Naive thymus-derived CD4-positive, alpha-beta T cell (primary cell): ENCODE data around the gene MCM3AP. TPM values are rescaled to one million over a fixed set of nuclear protein-coding genes. Genes with fewer than 3 reads are reported as not detected.
A peak's percentile ranks its signal among the peaks of the same experiment; 100 is the strongest.

Experiments used
- ATAC-seq: fragments of 150-1000 bp; cut with Tn5 transposase; 2 replicates; pipeline ENCODE4 v1.10.0; 2021; ENCODE audit warnings: mild to moderate bottlenecking, moderate library complexity
- CTCF ChIA-PET: fragments of 350-600 bp; sonication (Branson Sonifier 250); formaldehyde crosslinking; loops from one replicate; lab custom pipeline; 2021; ENCODE audit warnings: antibody characterized with exemption; lab: Charles Lee
- POLR2A ChIA-PET: fragments of 350-600 bp; sonication (Branson Sonifier 250); formaldehyde crosslinking; loops from one replicate; lab custom pipeline; 2021; ENCODE audit warnings: antibody characterized with exemption, inconsistent platforms; lab: Charles Lee
- DNase-seq, 9 donors: peaks; one replicate each; pipeline versions ENCODE4 v3.0.0 to v3.0.0-alpha.2; 2020 to 2022; ENCODE audit warnings: mixed read lengths in 1 of 9
- H3K27ac ChIP-seq: one replicate; pipeline ENCODE4 v1.7.0; 2013; ENCODE audit warnings: mild to moderate bottlenecking, low read depth, low read length, moderate library complexity
- H3K27me3 ChIP-seq, 2 donors: one replicate each; pipeline ENCODE4 v1.7.0; 2013; ENCODE audit warnings: low read length in 2 of 2, mild to moderate bottlenecking in 2 of 2, moderate library complexity in 2 of 2; ENCODE audit not compliant: control insufficient read depth in 2 of 2, insufficient read depth in 2 of 2
- H3K36me3 ChIP-seq, 3 experiments: 1 replicate in 2 of 3; 2 replicates in 1 of 3; pipeline ENCODE4 v1.7.0; 2013; ENCODE audit warnings: low read length in 3 of 3, mild to moderate bottlenecking in 3 of 3, moderate library complexity in 1 of 3; ENCODE audit not compliant: insufficient read depth in 3 of 3, control insufficient read depth in 2 of 3
- H3K4me1 ChIP-seq, 2 donors: one replicate each; pipeline ENCODE4 v1.7.0; 2013; ENCODE audit warnings: low read length in 2 of 2, mild to moderate bottlenecking in 2 of 2, moderate library complexity in 1 of 2; ENCODE audit not compliant: control insufficient read depth in 2 of 2, insufficient read depth in 2 of 2
- H3K4me3 ChIP-seq: 2 replicates; pipeline ENCODE4 v1.7.0; 2013; ENCODE audit warnings: mild to moderate bottlenecking, low read length
- H3K9me3 ChIP-seq, 3 experiments: 1 replicate in 2 of 3; 2 replicates in 1 of 3; pipeline ENCODE4 v1.7.0; 2013; ENCODE audit warnings: low read length in 3 of 3; ENCODE audit not compliant: control insufficient read depth in 2 of 3
- H3K27ac Mint-ChIP-seq, 9 donors: one replicate each; pipeline ENCODE4 v1.8.0; 2020 to 2022; ENCODE audit warnings: mixed read lengths in 9 of 9, mild to moderate bottlenecking in 8 of 9, moderate library complexity in 5 of 9, inconsistent platforms in 2 of 9
- H3K27me3 Mint-ChIP-seq, 5 donors: one replicate each; pipeline ENCODE4 v1.8.0; 2021 to 2022; ENCODE audit warnings: mixed read lengths in 5 of 5, mild to moderate bottlenecking in 1 of 5
- H3K36me3 Mint-ChIP-seq, 5 donors: one replicate each; pipeline ENCODE4 v1.8.0; 2020 to 2022; ENCODE audit warnings: mixed read lengths in 5 of 5, mild to moderate bottlenecking in 3 of 5, inconsistent platforms in 1 of 5
- H3K4me1 Mint-ChIP-seq, 7 donors: one replicate each; pipeline ENCODE4 v1.8.0; 2020 to 2022; ENCODE audit warnings: mixed read lengths in 7 of 7, mild to moderate bottlenecking in 3 of 7, inconsistent platforms in 1 of 7
- H3K4me3 Mint-ChIP-seq, 10 donors: one replicate each; pipeline ENCODE4 v1.8.0; 2020 to 2022; ENCODE audit warnings: mild to moderate bottlenecking in 10 of 10, mixed read lengths in 10 of 10, moderate library complexity in 6 of 10, inconsistent platforms in 2 of 10
- H3K9me3 Mint-ChIP-seq, 11 donors: one replicate each; pipeline ENCODE4 v1.8.0; 2020 to 2022; ENCODE audit warnings: mixed read lengths in 11 of 11, mild to moderate bottlenecking in 4 of 11, inconsistent platforms in 1 of 11, moderate library complexity in 1 of 11
- intact Hi-C, 2 donors: fragments of 100-400 bp; cut with micrococcal nuclease; formaldehyde crosslinking; loops; one replicate each; pipeline ENCODE4 v1.15.1; 2023
- polyA plus RNA-seq, 2 donors: library from polyadenylated mRNA; unstranded; fragments of 300-500 nt; fragmentation: Illumina TruSeq; gene quantifications; one replicate each; pipeline ENCODE4 v1.2.3, GENCODE V29; 2021
- total RNA-seq, 6 experiments: library from RNA in 5 of 6; stranded (reverse) in 5 of 6; gene quantifications; 1 replicate in 5 of 6; 2 replicates in 1 of 6; pipeline ENCODE4 v1.2.3 and lab custom pipeline; 2021 to 2026

MCM3AP gene
- total and polyA plus RNA-seq, 7 experiments from 2014 or later: 37.3 to 175 (median 124) TPM

- intact Hi-C loops: loop anchor here (5.0 kb wide), 2 partner anchors 135 to 730 kb away; partner anchors contain the start of gene DIP2A (in 1 of the 2)
These were observed 37.2 kb upstream of the MCM3AP start for GRCh38 chr21:46322351-46323226.

GRCh38 chr21:46320331-46320801, 35.0 kb upstream of the MCM3AP start:
- DNase-seq: no peak
- no peak overlapping the region for H3K27ac ChIP-seq
- Mint-ChIP-seq H3K36me3 (peaks cover 0 to 6% (median 0%) of the 10 kb centered on the region in 5 donors), H3K4me3 (peak overlapping the region in 1 of 10 donors; percentile 61), H3K27me3 (no peaks in the 10 kb centered on the region), H3K9me3 (peaks cover 0 to 2% (median 0%) of the 10 kb centered on the region in 11 donors), H3K4me1 (peaks cover 2 to 29% (median 26%) of the 10 kb centered on the region in 7 donors), H3K27ac (peak overlapping the region in 2 of 9 donors; percentile 38 to 63)
- ChIA-PET POLR2A (no interaction called here), CTCF (no interaction called here)
- H3K9me3 ChIP-seq: no peaks in the 10 kb centered on the region
- H3K4me3 ChIP-seq: no peak overlapping the region
- no peak for ATAC-seq
- no peaks in the 10 kb centered on the region for H3K27me3 ChIP-seq
- peaks cover 0 to 3% (median 0%) of the 10 kb centered on the region in 3 experiments for H3K36me3 ChIP-seq
- peaks cover 0 to 10% of the 10 kb centered on the region in 2 donors for H3K4me1 ChIP-seq
- intact Hi-C loops: loop anchor here (5.0 kb wide), 2 partner anchors 137 to 728 kb away; partner anchors contain the start of gene DIP2A (in 1 of the 2)

More at GRCh38 chr21:46322351-46323226, 37.2 kb upstream of the MCM3AP start:
- POLR2A ChIA-PET: interaction anchor here (1.2 kb wide), 1 partner anchor 88 kb away, joined by 3 read pairs; no protein-coding TSS in a partner anchor
- Histone ChIP-seq H3K4me3 (peak overlapping the region; percentile 98), H3K27ac (peak overlapping the region; percentile 59), H3K27me3 (no peaks in the 10 kb centered on the region), H3K9me3 (no peaks in the 10 kb centered on the region), H3K4me1 (peaks cover 0 to 16% of the 10 kb centered on the region in 2 donors), H3K36me3 (peaks cover 0 to 6% (median 0%) of the 10 kb centered on the region in 3 experiments)
- DNase-seq (peak in 2 of 9 donors; percentile 9 to 47), ATAC-seq (no peak)
- H3K9me3 Mint-ChIP-seq: peaks cover 0 to 2% (median 0%) of the 10 kb centered on the region in 11 donors
- peak overlapping the region in 6 of 9 donors; percentile 4 to 97 (median 52) for H3K27ac Mint-ChIP-seq
- CTCF ChIA-PET: no interaction called here
- peaks cover 0 to 9% (median 3%) of the 10 kb centered on the region in 5 donors for H3K36me3 Mint-ChIP-seq
- peaks cover 14 to 41% (median 33%) of the 10 kb centered on the region in 7 donors for H3K4me1 Mint-ChIP-seq
- H3K4me3 Mint-ChIP-seq: peak overlapping the region; percentile 90 to 98 (median 96)
- no peaks in the 10 kb centered on the region for H3K27me3 Mint-ChIP-seq

- ChIA-PET POLR2A (no interaction called here), CTCF (no interaction called here)
- no peaks in the 10 kb centered on the region for H3K27me3 Mint-ChIP-seq
These were observed 33.8 kb upstream of the MCM3AP start for GRCh38 chr21:46319186-46319585.

GRCh38 chr21:46318464-46318845, 33.0 kb upstream of the MCM3AP start:
- no peak for ATAC-seq
- no peaks in the 10 kb centered on the region for H3K27me3 ChIP-seq
- CTCF ChIA-PET: no interaction called here
- no peak for DNase-seq
- POLR2A ChIA-PET: no interaction called here
- no peak overlapping the region for H3K27ac ChIP-seq
- H3K4me1 Mint-ChIP-seq: peaks cover 0 to 27% (median 25%) of the 10 kb centered on the region in 7 donors
- H3K4me3 Mint-ChIP-seq: no peak overlapping the region
- intact Hi-C loops: no loop called here
- no peak overlapping the region for H3K4me3 ChIP-seq
- H3K4me1 ChIP-seq: peaks cover 0 to 9% of the 10 kb centered on the region in 2 donors
- no peak overlapping the region for H3K27ac Mint-ChIP-seq
- no peaks in the 10 kb centered on the region for H3K9me3 Mint-ChIP-seq
- H3K27me3 Mint-ChIP-seq: no peaks in the 10 kb centered on the region
- no peaks in the 10 kb centered on the region for H3K36me3 ChIP-seq
- H3K36me3 Mint-ChIP-seq: peaks cover 0 to 8% (median 0%) of the 10 kb centered on the region in 5 donors
- H3K9me3 ChIP-seq: no peaks in the 10 kb centered on the region

More at GRCh38 chr21:46319186-46319585, 33.8 kb upstream of the MCM3AP start:
- Histone ChIP-seq H3K27me3 (no peaks in the 10 kb centered on the region), H3K27ac (no peak overlapping the region), H3K9me3 (no peaks in the 10 kb centered on the region), H3K36me3 (peaks cover 0 to 2% (median 0%) of the 10 kb centered on the region in 3 experiments), H3K4me3 (no peak overlapping the region), H3K4me1 (peaks cover 0 to 9% of the 10 kb centered on the region in 2 donors)
- intact Hi-C loops: no loop called here
- peaks cover 0 to 27% (median 25%) of the 10 kb centered on the region in 7 donors for H3K4me1 Mint-ChIP-seq
- peaks cover 0 to 6% (median 0%) of the 10 kb centered on the region in 5 donors for H3K36me3 Mint-ChIP-seq
- no peak for ATAC-seq
- peaks cover 0 to 2% (median 0%) of the 10 kb centered on the region in 11 donors for H3K9me3 Mint-ChIP-seq
- no peak for DNase-seq
- H3K4me3 Mint-ChIP-seq: no peak overlapping the region
- no peak overlapping the region for H3K27ac Mint-ChIP-seq

GRCh38 chr21:46317710-46318463, 32.5 kb upstream of the MCM3AP start:
- no peaks in the 10 kb centered on the region for H3K9me3 Mint-ChIP-seq
- peaks cover 0 to 9% (median 0%) of the 10 kb centered on the region in 5 donors for H3K36me3 Mint-ChIP-seq
- no peak overlapping the region for H3K27ac Mint-ChIP-seq
- no peaks in the 10 kb centered on the region for H3K27me3 ChIP-seq
- H3K27ac ChIP-seq: no peak overlapping the region
- POLR2A ChIA-PET: no interaction called here
- CTCF ChIA-PET: no interaction called here
- intact Hi-C loops: no loop called here
- H3K4me1 ChIP-seq: peaks cover 0 to 8% of the 10 kb centered on the region in 2 donors
- no peak for ATAC-seq
- no peak overlapping the region for H3K4me3 Mint-ChIP-seq
- no peaks in the 10 kb centered on the region for H3K9me3 ChIP-seq
- H3K4me1 Mint-ChIP-seq: peaks cover 0 to 25% (median 20%) of the 10 kb centered on the region in 7 donors
- no peaks in the 10 kb centered on the region for H3K36me3 ChIP-seq
- H3K27me3 Mint-ChIP-seq: no peaks in the 10 kb centered on the region
- DNase-seq: no peak
- H3K4me3 ChIP-seq: no peak overlapping the region

- peaks cover 0 to 18% (median 11%) of the 10 kb centered on the region in 7 donors for H3K4me1 Mint-ChIP-seq
- Histone ChIP-seq H3K4me1 (no peaks in the 10 kb centered on the region), H3K9me3 (no peaks in the 10 kb centered on the region), H3K27me3 (no peaks in the 10 kb centered on the region), H3K36me3 (no peaks in the 10 kb centered on the region), H3K27ac (no peak overlapping the region), H3K4me3 (no peak overlapping the region)
- ATAC-seq (no peak), DNase-seq (no peak)
- no peak overlapping the region for H3K27ac Mint-ChIP-seq
- H3K27me3 Mint-ChIP-seq: no peaks in the 10 kb centered on the region
- ChIA-PET POLR2A (no interaction called here), CTCF (no interaction called here)
- H3K4me3 Mint-ChIP-seq: no peak overlapping the region
- H3K36me3 Mint-ChIP-seq: peaks cover 0 to 15% (median 0%) of the 10 kb centered on the region in 5 donors
- no peaks in the 10 kb centered on the region for H3K9me3 Mint-ChIP-seq
- intact Hi-C loops: no loop called here
These were observed 31.4 kb upstream of the MCM3AP start for GRCh38 chr21:46316708-46317324.
